Lung (tissue), 12 donors: ENCODE measurements around the gene TKTL1. TPM values are rescaled to one million over a fixed set of nuclear protein-coding genes. Genes with fewer than 3 reads are reported as not detected.
A peak's percentile ranks its signal among the peaks of the same experiment; 100 is the strongest.
"Not testable (repeated sequence)": the region's sequence is repeated elsewhere in the genome, so short reads cannot be mapped to it uniquely, and the experiment has no call there.

Experiments used
- ATAC-seq: fragments of 200-7000 bp; cut with Tn5 transposase; one replicate; pipeline ENCODE4 v1.9.1; 2020; ENCODE audit warnings: moderate number of reproducible peaks; ENCODE audit not compliant: insufficient read depth, low FRiP score
- DNase-seq, 3 donors: peaks; one replicate each; pipeline ENCODE4 v3.0.0-alpha.2; 2013 to 2017
- H3K27ac ChIP-seq, 2 donors: one replicate each; pipeline ENCODE4 v1.5.1; 2013; ENCODE audit warnings: mild to moderate bottlenecking in 2 of 2, moderate library complexity in 2 of 2, control low read depth in 1 of 2, inconsistent platforms in 1 of 2, low read depth in 1 of 2, low read length in 1 of 2
- H3K27me3 ChIP-seq, 3 donors: one replicate each; pipeline ENCODE4 v1.5.1; 2013; ENCODE audit warnings: low read length in 2 of 3; ENCODE audit not compliant: control insufficient read depth in 3 of 3, insufficient read depth in 3 of 3
- H3K36me3 ChIP-seq, 4 donors: one replicate each; pipeline ENCODE4 v1.5.1; 2013; ENCODE audit warnings: low read length in 4 of 4, mild to moderate bottlenecking in 1 of 4, moderate library complexity in 1 of 4; ENCODE audit not compliant: control insufficient read depth in 4 of 4, insufficient read depth in 4 of 4
- H3K4me1 ChIP-seq, 5 donors: one replicate each; pipeline ENCODE4 v1.5.1; 2013; ENCODE audit warnings: low read length in 5 of 5, mild to moderate bottlenecking in 2 of 5, moderate library complexity in 1 of 5; ENCODE audit not compliant: control insufficient read depth in 5 of 5, insufficient read depth in 5 of 5
- H3K4me3 ChIP-seq: one replicate; pipeline ENCODE4 v1.5.1; 2013; ENCODE audit warnings: mild to moderate bottlenecking, control low read depth, moderate library complexity
- H3K9ac ChIP-seq, 2 donors: one replicate each; pipeline ENCODE4 v1.5.1; 2013; ENCODE audit warnings: low read length in 2 of 2, control low read depth in 1 of 2; ENCODE audit not compliant: insufficient read depth in 1 of 2
- H3K9me3 ChIP-seq, 4 donors: one replicate each; pipeline ENCODE4 v1.5.1; 2013; ENCODE audit warnings: low read length in 3 of 4, mild to moderate bottlenecking in 1 of 4, moderate library complexity in 1 of 4; ENCODE audit not compliant: control insufficient read depth in 4 of 4, insufficient read depth in 3 of 4
- WGBS, 2 donors: extraction: QIAGEN DNeasy Blood & Tissue Kit; methylation state at CpG; one replicate each; pipeline ENCODE4 v1.1.7; 2013; 5-methylcytosine and 5-hydroxymethylcytosine counted together
- polyA plus RNA-seq, 2 donors: library from polyadenylated mRNA; stranded (reverse); fragments of 200-250 nt; gene quantifications; one replicate each; pipeline ENCODE4 v1.2.1, GENCODE V29; 2013
- total RNA-seq, 2 donors: library from RNA; depleted of rRNA in 1 of 2; stranded (reverse); fragments of >200 nt in 1 of 2; gene quantifications; one replicate each; pipeline ENCODE4 v1.2.1, GENCODE V29; 2014 to 2021
- TF ChIP-seq, protein P1 (sequence below): IDR thresholded peaks from 2 replicates; pipeline ENCODE4 v1.5.1; 2012; ENCODE audit warnings: mild to moderate bottlenecking; ENCODE audit errors: control extremely low read depth, extremely low read depth
- donor health status: control.
- donor health status: control.
- donor health status: Bipolar disorder and iron deficiency.
- donor health status: healthy.
- donor health status: DM: yes; HTN: yes; CAD: no.

The TKTL1 gene
- total and polyA plus RNA-seq, 4 donors, result 0.18 to 1.5 (median 0.54) TPM; not detected in 1

GRCh38 chrX:154333837-154334271 lies 38.3 kb downstream of the TKTL1 start:
- WGBS, 2 donors, result 32 to 56% methylated on average over 5 to 6 of the region's 6 CpGs
- Histone ChIP-seq H3K4me3 (no peak overlapping the region), H3K27me3 (no peaks in the 10 kb centered on the region), H3K4me1 (no peaks in the 10 kb centered on the region), H3K9me3 (peaks cover 0 to 4% (median 0%) of the 10 kb centered on the region in 4 donors), H3K9ac (no peak overlapping the region), H3K36me3 (no peaks in the 10 kb centered on the region), H3K27ac (no peak overlapping the region)
- ATAC-seq (no peak), DNase-seq (no peak)
- TF ChIP-seq, protein P1, sequence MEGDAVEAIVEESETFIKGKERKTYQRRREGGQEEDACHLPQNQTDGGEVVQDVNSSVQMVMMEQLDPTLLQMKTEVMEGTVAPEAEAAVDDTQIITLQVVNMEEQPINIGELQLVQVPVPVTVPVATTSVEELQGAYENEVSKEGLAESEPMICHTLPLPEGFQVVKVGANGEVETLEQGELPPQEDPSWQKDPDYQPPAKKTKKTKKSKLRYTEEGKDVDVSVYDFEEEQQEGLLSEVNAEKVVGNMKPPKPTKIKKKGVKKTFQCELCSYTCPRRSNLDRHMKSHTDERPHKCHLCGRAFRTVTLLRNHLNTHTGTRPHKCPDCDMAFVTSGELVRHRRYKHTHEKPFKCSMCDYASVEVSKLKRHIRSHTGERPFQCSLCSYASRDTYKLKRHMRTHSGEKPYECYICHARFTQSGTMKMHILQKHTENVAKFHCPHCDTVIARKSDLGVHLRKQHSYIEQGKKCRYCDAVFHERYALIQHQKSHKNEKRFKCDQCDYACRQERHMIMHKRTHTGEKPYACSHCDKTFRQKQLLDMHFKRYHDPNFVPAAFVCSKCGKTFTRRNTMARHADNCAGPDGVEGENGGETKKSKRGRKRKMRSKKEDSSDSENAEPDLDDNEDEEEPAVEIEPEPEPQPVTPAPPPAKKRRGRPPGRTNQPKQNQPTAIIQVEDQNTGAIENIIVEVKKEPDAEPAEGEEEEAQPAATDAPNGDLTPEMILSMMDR, result no peak

- no peaks in the 10 kb centered on the region for H3K4me1 ChIP-seq
- no peak overlapping the region for H3K9ac ChIP-seq
- TF ChIP-seq, protein P1, result no peak
- WGBS, 2 donors, result 75 to 93% methylated on average over 10 of the region's 10 CpGs
- no peaks in the 10 kb centered on the region for H3K27me3 ChIP-seq
- H3K9me3 ChIP-seq, result peaks cover 0 to 4% (median 0%) of the 10 kb centered on the region in 4 donors
- H3K27ac ChIP-seq, result no peak overlapping the region
- no peak overlapping the region for H3K4me3 ChIP-seq
- DNase-seq (no peak), ATAC-seq (no peak)
- H3K36me3 ChIP-seq, result no peaks in the 10 kb centered on the region
Observed at GRCh38 chrX:154334496-154334895, 38.9 kb downstream of the TKTL1 start.

DNA sequence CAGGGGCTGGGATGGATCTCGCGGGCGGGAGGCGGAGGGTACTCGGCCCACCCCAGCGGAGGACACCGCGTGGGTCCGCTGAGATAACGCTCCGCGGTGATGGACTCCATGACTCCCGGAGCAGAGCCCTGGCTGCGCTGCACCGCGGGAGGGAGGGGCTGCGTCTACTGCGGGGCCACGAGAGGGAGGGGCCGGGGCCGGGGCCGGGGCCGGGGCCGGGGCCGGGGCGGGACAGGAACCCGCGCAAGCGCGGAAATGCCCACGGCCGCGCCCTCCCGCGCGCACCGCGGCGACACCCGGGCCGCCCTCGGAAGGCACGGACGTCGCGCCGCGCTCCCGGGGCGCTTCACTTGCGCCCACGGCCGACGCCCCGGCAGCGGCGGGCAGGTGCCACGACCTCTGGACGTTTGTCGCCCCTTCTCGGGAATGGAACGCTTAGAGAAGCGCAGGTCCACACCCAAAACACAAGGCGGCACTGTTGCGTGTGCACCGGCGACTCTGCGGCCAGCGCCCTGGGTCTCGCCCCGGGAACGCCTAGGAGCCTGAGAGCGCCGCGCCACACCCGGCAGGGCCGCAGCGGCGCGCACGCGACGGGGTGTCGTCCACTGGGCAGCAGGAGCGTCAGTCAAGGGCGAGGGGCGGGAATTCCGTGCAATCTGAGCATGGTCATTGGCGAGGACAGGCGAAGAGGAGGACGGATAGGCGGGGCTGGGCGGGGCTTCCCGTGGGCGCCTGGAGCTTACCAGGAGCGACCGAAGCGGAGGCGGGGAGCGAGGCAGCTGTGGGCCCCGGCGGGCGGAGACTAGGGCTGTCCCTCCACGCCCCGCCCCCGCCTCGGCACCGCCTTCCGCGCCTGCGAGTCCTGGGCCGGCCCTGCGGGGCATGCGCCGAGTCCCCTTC lies 46.1 kb downstream of the TKTL1 start:
- not testable (repeated sequence) for H3K4me1 ChIP-seq, H3K4me3 ChIP-seq, H3K9me3 ChIP-seq, DNase-seq, H3K27me3 ChIP-seq, H3K9ac ChIP-seq, H3K36me3 ChIP-seq
- peak; percentile 85 for ATAC-seq
- peak overlapping the region in 1 of 2 donors; percentile 50 for H3K27ac ChIP-seq
- 40% methylated on average over 16 of the region's 115 CpGs; no CpG with 5 or more reads in 1 of the 2 donors for WGBS, 2 donors

DNA sequence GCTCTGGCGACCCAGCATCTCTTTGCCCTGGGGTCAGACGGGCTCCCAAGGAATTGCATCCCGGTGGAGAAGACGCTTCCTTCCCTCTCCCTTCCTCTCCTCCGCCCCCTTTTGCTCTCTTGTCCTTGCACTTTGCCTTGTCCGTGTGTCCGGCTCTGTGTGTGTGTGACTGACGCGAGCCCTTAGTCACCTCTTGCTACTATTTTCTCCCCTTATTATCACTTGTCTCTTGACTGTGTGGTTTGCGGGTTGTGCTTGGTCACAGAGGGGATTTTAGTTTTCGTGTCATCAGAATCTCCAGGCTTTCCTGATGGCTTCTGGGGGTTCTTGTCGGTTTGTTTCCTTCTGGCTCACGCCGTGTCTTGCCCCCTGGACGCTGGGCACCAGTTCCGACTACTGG lies 47.5 kb downstream of the TKTL1 start:
- not testable (repeated sequence) for DNase-seq, ATAC-seq, H3K27ac ChIP-seq, H3K4me1 ChIP-seq, H3K4me3 ChIP-seq, H3K9me3 ChIP-seq, H3K27me3 ChIP-seq, H3K36me3 ChIP-seq, H3K9ac ChIP-seq
- WGBS, 2 donors, result no CpG with 5 or more reads among the region's 16 CpGs

GRCh38 chrX:154343620-154344019 lies 48.0 kb downstream of the TKTL1 start:
- H3K9ac ChIP-seq, H3K27me3 ChIP-seq, DNase-seq, H3K4me3 ChIP-seq, H3K4me1 ChIP-seq, H3K9me3 ChIP-seq, H3K36me3 ChIP-seq, H3K27ac ChIP-seq: not testable (repeated sequence)
- ATAC-seq, result peak; percentile 24
- WGBS, 2 donors, result no CpG with 5 or more reads among the region's 20 CpGs
